CD1c-positive myeloid dendritic cell (primary cell): Measurements from ENCODE around the gene APOF.
A peak's percentile ranks its signal among the peaks of the same experiment; 100 is the strongest.
"Not testable (repeated sequence)": the region's sequence is repeated elsewhere in the genome, so short reads cannot be mapped to it uniquely, and the experiment has no call there.

Source experiments
- DNase-seq: peaks from one replicate; pipeline ENCODE4 v3.0.0-alpha.2; 2016; ENCODE audit errors: extremely low spot score

The APOF gene

GRCh38 chr12:56362130-56363059, at the start of gene APOF:
TSS of gene APOF (minus strand) at chr12:56362857. CDS start at chr12:56362745, 112 bp downstream.
- no peak for DNase-seq

- DNase-seq = no peak
These were observed 49.4 kb upstream of the APOF start for GRCh38 chr12:56411781-56412639.

- DNase-seq = no peak
These were observed 48.1 kb upstream of the APOF start for GRCh38 chr12:56410768-56411167.

GRCh38 chr12:56408799-56409417, 46.3 kb upstream of the APOF start:
- DNase-seq = no peak

- not testable (repeated sequence) for DNase-seq
These were observed 41.6 kb upstream of the APOF start for GRCh38 chr12:56404227-56404626.

- DNase-seq = not testable (repeated sequence)
These were observed 39.0 kb upstream of the APOF start for GRCh38 chr12:56401612-56402011.

GRCh38 chr12:56401125-56401524, 38.5 kb upstream of the APOF start:
- DNase-seq = not testable (repeated sequence)

- DNase-seq = not testable (repeated sequence)
These were observed 36.8 kb upstream of the APOF start for GRCh38 chr12:56399466-56399865.

GRCh38 chr12:56398324-56398723, 35.7 kb upstream of the APOF start:
- DNase-seq = no peak

GRCh38 chr12:56392331-56392730, 29.7 kb upstream of the APOF start:
- DNase-seq = no peak

- DNase-seq = no peak
These were observed 29.1 kb upstream of the APOF start for GRCh38 chr12:56391721-56392120.

GRCh38 chr12:56389412-56389811, 26.8 kb upstream of the APOF start:
- no peak for DNase-seq

GRCh38 chr12:56387152-56387736, 24.6 kb upstream of the APOF start:
- no peak for DNase-seq

- no peak for DNase-seq
These were observed 23.2 kb upstream of the APOF start for GRCh38 chr12:56385873-56386272.

GRCh38 chr12:56382611-56383010, 20.0 kb upstream of the APOF start:
- DNase-seq = no peak

GRCh38 chr12:56377989-56378316, 15.3 kb upstream of the APOF start:
- no peak for DNase-seq

GRCh38 chr12:56377310-56377988, 14.8 kb upstream of the APOF start:
- DNase-seq = peak; percentile 40

GRCh38 chr12:56375598-56376434, 13.2 kb upstream of the APOF start:
- peak; percentile 11 for DNase-seq

- DNase-seq = no peak
These were observed 12.3 kb upstream of the APOF start for GRCh38 chr12:56374726-56375597.
